C4-2B (cell line): Measurements from ENCODE around the gene PXDC1.

Experiments used
- ZFX ChIP-seq: fragments of 450-650 bp; IDR thresholded peaks from 2 replicates; pipeline ENCODE4 v1.6.1; 2017
- TF ChIP-seq, protein P1 (sequence below): fragments of 450-650 bp; conservative IDR thresholded peaks from 2 replicates; pipeline ENCODE4 v1.5.1; 2017; ENCODE audit warnings: mild to moderate bottlenecking

DNA sequence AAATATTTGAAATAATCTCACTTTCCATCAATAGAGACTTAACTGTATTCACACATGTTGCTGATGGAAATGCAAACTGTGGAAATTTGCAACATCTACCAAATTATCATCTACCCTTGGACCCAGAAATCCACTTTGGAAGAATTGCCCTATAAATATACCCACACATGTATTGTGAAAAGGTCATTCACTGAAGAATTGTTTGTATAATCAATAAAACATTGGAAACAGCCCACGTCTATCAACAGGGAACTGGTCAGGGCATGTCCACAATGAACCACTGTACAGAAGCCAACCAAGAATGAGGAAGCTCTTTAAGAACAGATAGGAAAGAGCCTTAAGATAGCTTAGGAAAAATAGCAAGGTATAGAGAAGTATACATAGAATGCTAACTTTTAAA is 36.2 kb downstream of the PXDC1 start:
- TF ChIP-seq, protein P1, sequence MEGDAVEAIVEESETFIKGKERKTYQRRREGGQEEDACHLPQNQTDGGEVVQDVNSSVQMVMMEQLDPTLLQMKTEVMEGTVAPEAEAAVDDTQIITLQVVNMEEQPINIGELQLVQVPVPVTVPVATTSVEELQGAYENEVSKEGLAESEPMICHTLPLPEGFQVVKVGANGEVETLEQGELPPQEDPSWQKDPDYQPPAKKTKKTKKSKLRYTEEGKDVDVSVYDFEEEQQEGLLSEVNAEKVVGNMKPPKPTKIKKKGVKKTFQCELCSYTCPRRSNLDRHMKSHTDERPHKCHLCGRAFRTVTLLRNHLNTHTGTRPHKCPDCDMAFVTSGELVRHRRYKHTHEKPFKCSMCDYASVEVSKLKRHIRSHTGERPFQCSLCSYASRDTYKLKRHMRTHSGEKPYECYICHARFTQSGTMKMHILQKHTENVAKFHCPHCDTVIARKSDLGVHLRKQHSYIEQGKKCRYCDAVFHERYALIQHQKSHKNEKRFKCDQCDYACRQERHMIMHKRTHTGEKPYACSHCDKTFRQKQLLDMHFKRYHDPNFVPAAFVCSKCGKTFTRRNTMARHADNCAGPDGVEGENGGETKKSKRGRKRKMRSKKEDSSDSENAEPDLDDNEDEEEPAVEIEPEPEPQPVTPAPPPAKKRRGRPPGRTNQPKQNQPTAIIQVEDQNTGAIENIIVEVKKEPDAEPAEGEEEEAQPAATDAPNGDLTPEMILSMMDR = no peak
- no peak for TF ChIP-seq ZFX
